ENCODE results near the gene IGFL4.

The IGFL4 gene

DNA sequence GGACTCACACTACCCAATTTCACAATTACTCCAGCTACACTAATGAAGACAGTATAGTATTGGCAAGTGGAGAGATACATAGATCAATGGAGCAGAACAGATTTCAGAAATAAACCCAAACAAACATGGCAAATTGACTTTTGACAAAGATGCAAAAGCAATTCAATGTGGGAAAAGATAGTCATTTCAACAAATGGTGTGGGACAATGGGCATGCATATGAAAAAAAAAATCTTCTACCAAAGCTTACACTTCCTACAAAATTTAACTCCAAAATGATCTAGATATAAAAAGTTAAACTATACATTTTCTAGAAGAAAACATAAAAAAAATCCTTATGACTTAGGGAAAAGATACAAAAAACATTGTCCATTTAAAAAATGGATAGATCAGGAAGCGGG, 2.7 kb upstream of the IGFL4 start:
- H3K4me3 ChIP-seq (replicated peaks in 1 of 2; ENCODE audit: low read depth in 2 of 2, low read length in 2 of 2) = no peak overlapping the region
- TF ChIP-seq, protein P1, sequence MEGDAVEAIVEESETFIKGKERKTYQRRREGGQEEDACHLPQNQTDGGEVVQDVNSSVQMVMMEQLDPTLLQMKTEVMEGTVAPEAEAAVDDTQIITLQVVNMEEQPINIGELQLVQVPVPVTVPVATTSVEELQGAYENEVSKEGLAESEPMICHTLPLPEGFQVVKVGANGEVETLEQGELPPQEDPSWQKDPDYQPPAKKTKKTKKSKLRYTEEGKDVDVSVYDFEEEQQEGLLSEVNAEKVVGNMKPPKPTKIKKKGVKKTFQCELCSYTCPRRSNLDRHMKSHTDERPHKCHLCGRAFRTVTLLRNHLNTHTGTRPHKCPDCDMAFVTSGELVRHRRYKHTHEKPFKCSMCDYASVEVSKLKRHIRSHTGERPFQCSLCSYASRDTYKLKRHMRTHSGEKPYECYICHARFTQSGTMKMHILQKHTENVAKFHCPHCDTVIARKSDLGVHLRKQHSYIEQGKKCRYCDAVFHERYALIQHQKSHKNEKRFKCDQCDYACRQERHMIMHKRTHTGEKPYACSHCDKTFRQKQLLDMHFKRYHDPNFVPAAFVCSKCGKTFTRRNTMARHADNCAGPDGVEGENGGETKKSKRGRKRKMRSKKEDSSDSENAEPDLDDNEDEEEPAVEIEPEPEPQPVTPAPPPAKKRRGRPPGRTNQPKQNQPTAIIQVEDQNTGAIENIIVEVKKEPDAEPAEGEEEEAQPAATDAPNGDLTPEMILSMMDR (IDR thresholded peaks at IDR 0.05; ENCODE audit: low read depth, low read length) = no peak
- no peak for DNase-seq (ENCODE audit: low read depth in 2 of 2)

DNA sequence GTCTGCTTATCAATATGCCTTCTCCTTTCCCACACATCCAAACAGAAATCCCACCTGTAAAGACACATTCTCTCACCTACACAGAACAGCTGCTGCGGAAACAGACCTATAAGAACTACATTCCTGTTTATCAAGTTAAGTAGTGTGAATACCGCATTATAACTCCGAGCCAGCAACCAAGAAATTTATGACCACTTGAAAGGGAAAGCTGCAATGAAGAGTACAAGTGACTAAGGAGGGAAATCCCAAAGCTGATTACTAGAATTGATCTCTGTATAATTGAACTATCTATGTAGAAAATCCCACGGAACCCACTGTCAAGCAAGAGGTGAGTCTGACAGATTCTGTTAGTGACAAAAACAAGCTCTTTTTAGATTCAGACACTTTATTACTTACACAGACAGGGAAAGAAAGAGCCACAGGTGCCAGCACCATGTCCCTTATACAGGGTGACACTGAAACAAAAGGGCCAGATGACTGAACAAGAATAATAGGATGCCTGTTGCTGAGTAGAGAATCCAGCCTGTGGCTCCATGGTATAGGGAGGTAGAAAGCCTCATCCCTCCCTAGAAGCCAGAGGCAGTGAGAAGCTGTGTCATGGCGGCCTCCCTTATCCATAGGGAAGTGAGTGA, 1.6 kb upstream of the IGFL4 start:
- H3K4me3 ChIP-seq (replicated peaks in 1 of 2; ENCODE audit: low read depth in 2 of 2, low read length in 2 of 2) = no peak overlapping the region
- TF ChIP-seq, protein P1 (IDR thresholded peaks at IDR 0.05; ENCODE audit: low read depth, low read length) = no peak
- DNase-seq (ENCODE audit: low read depth in 2 of 2) = no peak

DNA sequence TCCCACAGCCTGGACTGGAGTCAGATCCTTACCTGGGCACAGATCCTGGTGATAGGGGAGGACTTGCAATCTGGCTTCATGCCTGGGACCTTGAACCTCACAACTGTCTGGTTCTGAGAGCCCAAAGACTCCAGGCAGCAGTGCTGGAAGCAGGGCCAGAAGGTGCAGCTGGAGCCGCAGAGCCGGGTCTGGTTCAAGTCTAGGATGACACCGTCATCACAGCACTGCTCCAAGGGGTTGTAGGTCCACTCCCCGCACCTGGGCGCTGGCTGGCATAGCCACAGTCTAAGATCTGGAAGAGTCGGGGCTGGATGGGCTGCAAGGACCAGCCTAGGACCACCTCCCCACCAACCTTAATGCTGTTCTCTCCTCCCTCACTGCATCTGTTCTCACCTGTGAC, 677 bp downstream of the IGFL4 start:
- TF ChIP-seq, protein P1 (IDR thresholded peaks at IDR 0.05; ENCODE audit: low read depth, low read length) = no peak
- DNase-seq (ENCODE audit: low read depth in 2 of 2) = no peak
- no peak overlapping the region for H3K4me3 ChIP-seq (replicated peaks in 1 of 2; ENCODE audit: low read depth in 2 of 2, low read length in 2 of 2)

DNA sequence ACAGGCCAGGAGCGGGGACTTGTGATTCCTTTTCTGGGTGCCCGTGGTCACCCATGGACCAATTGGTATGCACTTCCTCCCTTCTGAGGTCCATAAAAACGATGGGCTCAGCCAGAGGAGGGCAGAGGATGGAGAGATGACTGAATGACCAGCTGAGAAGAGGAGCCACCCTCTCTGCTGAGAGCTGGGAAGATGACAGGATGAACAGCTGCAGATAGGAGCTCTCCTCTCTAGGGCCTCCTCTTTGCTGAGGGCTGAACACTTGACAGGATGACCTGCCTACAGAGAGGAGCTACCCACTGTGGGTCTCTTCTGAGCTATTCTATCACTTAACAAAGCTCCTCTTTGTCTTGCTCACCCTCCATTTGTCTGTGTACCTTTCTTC, 4.1 kb downstream of the IGFL4 start:
- no peak for DNase-seq (ENCODE audit: low read depth in 2 of 2)
- TF ChIP-seq, protein P1 (IDR thresholded peaks at IDR 0.05; ENCODE audit: low read depth, low read length) = no peak
- no peak overlapping the region for H3K4me3 ChIP-seq (replicated peaks in 1 of 2; ENCODE audit: low read depth in 2 of 2, low read length in 2 of 2)

DNA sequence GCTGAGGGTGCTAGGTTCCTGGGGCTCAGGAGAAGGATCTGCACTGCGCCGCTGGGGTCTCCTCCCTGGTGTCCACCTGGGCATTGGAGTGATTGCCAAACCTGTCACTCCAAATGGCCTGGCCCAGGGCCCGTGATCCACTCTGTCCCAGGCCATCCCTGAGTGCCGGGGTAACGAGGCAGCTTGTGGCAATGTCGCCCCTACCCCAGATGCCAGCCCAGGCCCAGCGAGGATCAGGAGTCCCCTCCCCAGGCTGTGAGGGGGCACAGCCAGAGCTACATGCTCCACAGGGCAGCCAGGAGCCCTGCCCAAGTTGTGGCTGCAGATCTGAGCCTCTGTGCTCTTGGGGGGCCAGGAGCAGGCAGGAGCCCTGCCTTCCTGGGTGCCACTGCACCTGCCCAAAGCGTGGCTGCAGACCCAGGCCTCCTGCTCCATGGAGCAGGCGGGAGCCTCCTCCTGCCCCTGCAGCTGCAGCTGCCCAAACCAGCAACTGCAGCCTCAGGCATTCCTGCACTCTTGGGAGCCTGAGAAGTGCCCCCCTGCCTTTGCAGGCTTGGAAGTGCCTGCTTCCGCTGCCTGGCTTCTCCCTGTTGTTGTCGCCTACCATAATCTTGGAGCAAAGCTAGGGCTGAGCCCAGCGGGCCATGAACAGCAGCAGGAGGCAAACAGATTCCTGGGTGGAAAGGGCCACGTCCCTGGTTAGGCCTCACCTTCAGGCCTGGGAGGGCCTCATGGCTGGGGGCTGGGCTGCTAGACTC, 4.6 kb downstream of the IGFL4 start:
- TF ChIP-seq, protein P1 (IDR thresholded peaks at IDR 0.05; ENCODE audit: low read depth, low read length) = no peak
- no peak overlapping the region for H3K4me3 ChIP-seq (replicated peaks in 1 of 2; ENCODE audit: low read depth in 2 of 2, low read length in 2 of 2)
- DNase-seq (ENCODE audit: low read depth in 2 of 2) = no peak

DNA sequence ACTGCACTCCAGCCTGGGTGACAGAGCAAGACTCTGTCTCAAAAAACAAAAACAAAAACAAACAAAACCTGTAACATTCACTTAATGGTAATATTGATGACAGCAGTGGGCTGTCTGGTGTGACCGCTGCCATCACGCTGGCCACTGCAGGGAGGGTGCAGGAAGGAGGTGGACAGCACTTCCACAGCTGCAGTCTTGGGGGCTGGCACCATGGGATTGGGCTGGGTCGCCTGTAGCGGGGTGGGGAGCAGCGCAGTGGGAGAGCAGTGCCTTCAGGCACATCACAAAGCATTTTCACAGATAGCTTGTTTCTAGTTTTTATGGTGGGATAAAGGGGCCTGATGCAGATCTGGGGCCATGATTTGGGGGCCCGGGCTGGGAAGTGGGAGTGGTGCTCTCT, 5.3 kb downstream of the IGFL4 start:
- TF ChIP-seq, protein P1 (IDR thresholded peaks at IDR 0.05; ENCODE audit: low read depth, low read length) = no peak
- DNase-seq (ENCODE audit: low read depth in 2 of 2) = no peak
- H3K4me3 ChIP-seq (replicated peaks in 1 of 2; ENCODE audit: low read depth in 2 of 2, low read length in 2 of 2) = no peak overlapping the region

Measured in cardiac fibroblast (primary cell).